Measurements from ENCODE around the gene ERCC3. TPM values are rescaled to one million over a fixed set of nuclear protein-coding genes. Genes with fewer than 3 reads are reported as not detected.

ERCC3 gene
- total RNA-seq, 3 donors from 2014 or later, result 56.6 to 63.6 (median 61.8) TPM

DNA sequence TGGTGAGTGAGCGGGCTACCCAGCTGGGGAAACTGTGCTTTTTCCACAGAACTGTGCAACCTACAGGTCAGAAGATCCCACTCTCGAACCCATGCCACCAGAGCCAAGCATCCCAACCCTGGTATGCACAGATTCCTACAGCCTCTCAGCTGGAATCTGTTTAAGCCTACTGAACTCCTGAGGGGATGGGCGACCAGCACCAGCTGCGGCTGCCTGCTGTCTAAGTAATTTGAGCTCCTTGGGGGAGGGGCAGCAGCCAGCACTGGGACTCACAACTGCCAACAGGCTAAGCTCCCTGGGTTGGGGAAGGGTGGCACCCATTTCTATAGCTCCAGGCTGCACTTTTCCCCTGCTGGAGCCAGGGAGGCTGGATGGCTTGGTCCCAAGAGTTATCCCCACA lies 85.6 kb downstream of the ERCC3 start:
- H3K27me3 Mint-ChIP-seq (ENCODE audit: low read depth), result peaks cover 55% of the 10 kb centered on the region
- H3K36me3 Mint-ChIP-seq (ENCODE audit: insufficient read depth), result no peaks in the 10 kb centered on the region
- H3K4me3 Mint-ChIP-seq, result no peak overlapping the region
- H3K4me1 Mint-ChIP-seq (ENCODE audit: low read depth), result no peaks in the 10 kb centered on the region
- H3K9me3 Mint-ChIP-seq, result no peaks in the 10 kb centered on the region
- ATAC-seq (no peak), DNase-seq (no peak)

Other genes starting within 250 kb of the ERCC3 start
- 10 to 100 TPM; 30.3 to 34.6 (median 32.7) TPM for gene BIN1, start 187.0 kb downstream of the ERCC3 start, total RNA-seq
- not detected for gene CYP27C1, start 73.8 kb downstream of the ERCC3 start, total RNA-seq
- gene MAP3K2, start 93.8 kb upstream of the ERCC3 start, total RNA-seq, result 10 to 100 TPM; 60.2 to 69.1 (median 63.8) TPM
- under 1 TPM in 1 of 3 donors, not detected in 2; 0.19 TPM for gene PROC, start 124.3 kb upstream of the ERCC3 start, total RNA-seq
- 10 to 100 TPM; 49.8 to 57.8 (median 55.2) TPM for gene IWS1, start 232.3 kb upstream of the ERCC3 start, total RNA-seq
- under 1 TPM; 0.16 to 0.68 (median 0.63) TPM for gene MYO7B, start 241.5 kb upstream of the ERCC3 start, total RNA-seq

Measured in activated T-cell treated with anti-CD3 and anti-CD28 coated beads, Interleukin-2, amount 50 U/mL, for 4 hours (primary cell).